ENCODE data around the gene KRT33A. TPM values are rescaled to one million over a fixed set of nuclear protein-coding genes. Genes with fewer than 3 reads are reported as not detected.

KRT33A gene
- total and polyA plus RNA-seq, 2 of the 8 experiments (the other 6 are each of a cell fraction or from before 2014, with no cell fraction given) = not detected

- TF ChIP-seq, protein P1, sequence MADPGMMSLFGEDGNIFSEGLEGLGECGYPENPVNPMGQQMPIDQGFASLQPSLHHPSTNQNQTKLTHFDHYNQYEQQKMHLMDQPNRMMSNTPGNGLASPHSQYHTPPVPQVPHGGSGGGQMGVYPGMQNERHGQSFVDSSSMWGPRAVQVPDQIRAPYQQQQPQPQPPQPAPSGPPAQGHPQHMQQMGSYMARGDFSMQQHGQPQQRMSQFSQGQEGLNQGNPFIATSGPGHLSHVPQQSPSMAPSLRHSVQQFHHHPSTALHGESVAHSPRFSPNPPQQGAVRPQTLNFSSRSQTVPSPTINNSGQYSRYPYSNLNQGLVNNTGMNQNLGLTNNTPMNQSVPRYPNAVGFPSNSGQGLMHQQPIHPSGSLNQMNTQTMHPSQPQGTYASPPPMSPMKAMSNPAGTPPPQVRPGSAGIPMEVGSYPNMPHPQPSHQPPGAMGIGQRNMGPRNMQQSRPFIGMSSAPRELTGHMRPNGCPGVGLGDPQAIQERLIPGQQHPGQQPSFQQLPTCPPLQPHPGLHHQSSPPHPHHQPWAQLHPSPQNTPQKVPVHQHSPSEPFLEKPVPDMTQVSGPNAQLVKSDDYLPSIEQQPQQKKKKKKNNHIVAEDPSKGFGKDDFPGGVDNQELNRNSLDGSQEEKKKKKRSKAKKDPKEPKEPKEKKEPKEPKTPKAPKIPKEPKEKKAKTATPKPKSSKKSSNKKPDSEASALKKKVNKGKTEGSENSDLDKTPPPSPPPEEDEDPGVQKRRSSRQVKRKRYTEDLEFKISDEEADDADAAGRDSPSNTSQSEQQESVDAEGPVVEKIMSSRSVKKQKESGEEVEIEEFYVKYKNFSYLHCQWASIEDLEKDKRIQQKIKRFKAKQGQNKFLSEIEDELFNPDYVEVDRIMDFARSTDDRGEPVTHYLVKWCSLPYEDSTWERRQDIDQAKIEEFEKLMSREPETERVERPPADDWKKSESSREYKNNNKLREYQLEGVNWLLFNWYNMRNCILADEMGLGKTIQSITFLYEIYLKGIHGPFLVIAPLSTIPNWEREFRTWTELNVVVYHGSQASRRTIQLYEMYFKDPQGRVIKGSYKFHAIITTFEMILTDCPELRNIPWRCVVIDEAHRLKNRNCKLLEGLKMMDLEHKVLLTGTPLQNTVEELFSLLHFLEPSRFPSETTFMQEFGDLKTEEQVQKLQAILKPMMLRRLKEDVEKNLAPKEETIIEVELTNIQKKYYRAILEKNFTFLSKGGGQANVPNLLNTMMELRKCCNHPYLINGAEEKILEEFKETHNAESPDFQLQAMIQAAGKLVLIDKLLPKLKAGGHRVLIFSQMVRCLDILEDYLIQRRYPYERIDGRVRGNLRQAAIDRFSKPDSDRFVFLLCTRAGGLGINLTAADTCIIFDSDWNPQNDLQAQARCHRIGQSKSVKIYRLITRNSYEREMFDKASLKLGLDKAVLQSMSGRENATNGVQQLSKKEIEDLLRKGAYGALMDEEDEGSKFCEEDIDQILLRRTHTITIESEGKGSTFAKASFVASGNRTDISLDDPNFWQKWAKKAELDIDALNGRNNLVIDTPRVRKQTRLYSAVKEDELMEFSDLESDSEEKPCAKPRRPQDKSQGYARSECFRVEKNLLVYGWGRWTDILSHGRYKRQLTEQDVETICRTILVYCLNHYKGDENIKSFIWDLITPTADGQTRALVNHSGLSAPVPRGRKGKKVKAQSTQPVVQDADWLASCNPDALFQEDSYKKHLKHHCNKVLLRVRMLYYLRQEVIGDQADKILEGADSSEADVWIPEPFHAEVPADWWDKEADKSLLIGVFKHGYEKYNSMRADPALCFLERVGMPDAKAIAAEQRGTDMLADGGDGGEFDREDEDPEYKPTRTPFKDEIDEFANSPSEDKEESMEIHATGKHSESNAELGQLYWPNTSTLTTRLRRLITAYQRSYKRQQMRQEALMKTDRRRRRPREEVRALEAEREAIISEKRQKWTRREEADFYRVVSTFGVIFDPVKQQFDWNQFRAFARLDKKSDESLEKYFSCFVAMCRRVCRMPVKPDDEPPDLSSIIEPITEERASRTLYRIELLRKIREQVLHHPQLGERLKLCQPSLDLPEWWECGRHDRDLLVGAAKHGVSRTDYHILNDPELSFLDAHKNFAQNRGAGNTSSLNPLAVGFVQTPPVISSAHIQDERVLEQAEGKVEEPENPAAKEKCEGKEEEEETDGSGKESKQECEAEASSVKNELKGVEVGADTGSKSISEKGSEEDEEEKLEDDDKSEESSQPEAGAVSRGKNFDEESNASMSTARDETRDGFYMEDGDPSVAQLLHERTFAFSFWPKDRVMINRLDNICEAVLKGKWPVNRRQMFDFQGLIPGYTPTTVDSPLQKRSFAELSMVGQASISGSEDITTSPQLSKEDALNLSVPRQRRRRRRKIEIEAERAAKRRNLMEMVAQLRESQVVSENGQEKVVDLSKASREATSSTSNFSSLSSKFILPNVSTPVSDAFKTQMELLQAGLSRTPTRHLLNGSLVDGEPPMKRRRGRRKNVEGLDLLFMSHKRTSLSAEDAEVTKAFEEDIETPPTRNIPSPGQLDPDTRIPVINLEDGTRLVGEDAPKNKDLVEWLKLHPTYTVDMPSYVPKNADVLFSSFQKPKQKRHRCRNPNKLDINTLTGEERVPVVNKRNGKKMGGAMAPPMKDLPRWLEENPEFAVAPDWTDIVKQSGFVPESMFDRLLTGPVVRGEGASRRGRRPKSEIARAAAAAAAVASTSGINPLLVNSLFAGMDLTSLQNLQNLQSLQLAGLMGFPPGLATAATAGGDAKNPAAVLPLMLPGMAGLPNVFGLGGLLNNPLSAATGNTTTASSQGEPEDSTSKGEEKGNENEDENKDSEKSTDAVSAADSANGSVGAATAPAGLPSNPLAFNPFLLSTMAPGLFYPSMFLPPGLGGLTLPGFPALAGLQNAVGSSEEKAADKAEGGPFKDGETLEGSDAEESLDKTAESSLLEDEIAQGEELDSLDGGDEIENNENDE (IDR thresholded peaks at IDR 0.05; ENCODE audit: insufficient replicate concordance, low read length) = no peak
- TF ChIP-seq SIX5 (IDR thresholded peaks at IDR 0.05; ENCODE audit: low read depth, low read length) (no peak), POU5F1 (IDR thresholded peaks at IDR 0.05; ENCODE audit: low read depth, low read length) (no peak), SIRT6 (IDR thresholded peaks at IDR 0.05; ENCODE audit: low read length) (no peak), BACH1 (IDR thresholded peaks at IDR 0.05; ENCODE audit: low read length) (no peak), RAD21 (IDR thresholded peaks at IDR 0.05 in 1 of 2, conservative IDR thresholded peaks at IDR 0.05 in 1 of 2; ENCODE audit: low read depth in 2 of 2, low read length in 2 of 2) (no peak), NRF1 (IDR thresholded peaks at IDR 0.05; ENCODE audit: low read depth, low read length) (no peak), CBX8 (IDR thresholded peaks at IDR 0.05; ENCODE audit: borderline replicate concordance, low read depth, low read length) (no peak), HDAC6 (IDR thresholded peaks at IDR 0.05; ENCODE audit: low read depth, low read length) (no peak)
Observed at GRCh38 chr17:41334385-41335305, 16.0 kb downstream of the KRT33A start (continued).

All from H1 (cell line).